HEK293T (cell line): ENCODE measurements around the gene SGPL1.

Source experiments
- CTCF ChIA-PET: fragments of 350-600 bp; formaldehyde crosslinking; extraction: SDS; loops from one replicate; lab custom pipeline; 2021; ENCODE audit warnings: antibody characterized with exemption, inconsistent platforms; lab: Yijun Ruan, JAX
- POLR2A ChIA-PET: fragments of 350-600 bp; formaldehyde crosslinking; extraction: SDS; loops from one replicate; lab custom pipeline; 2020; ENCODE audit warnings: antibody characterized with exemption, inconsistent platforms; lab: Yijun Ruan, JAX
- DNase-seq: peaks from one replicate; pipeline ENCODE4 v3.0.0; 2012; ENCODE audit warnings: mixed read lengths; ENCODE audit errors: extremely low spot score
- ARNT ChIP-seq: fragments of 450-650 bp; IDR thresholded peaks from 2 replicates; pipeline ENCODE4 v1.6.1; 2017; ENCODE audit warnings: mild to moderate bottlenecking
- BHLHE40 ChIP-seq: fragments of 450-650 bp; IDR thresholded peaks from 2 replicates; pipeline ENCODE4 v1.6.1; 2016; ENCODE audit warnings: mild to moderate bottlenecking, moderate library complexity, borderline replicate concordance
- CTBP1 ChIP-seq: fragments of 450-650 bp; IDR thresholded peaks from 2 replicates; pipeline ENCODE4 v1.6.1; 2016; ENCODE audit warnings: borderline replicate concordance
- ELF4 ChIP-seq: fragments of 450-650 bp; IDR thresholded peaks from 2 replicates; pipeline ENCODE4 v1.6.1; 2017; ENCODE audit warnings: antibody characterized with exemption
- FOXA1 ChIP-seq: fragments of 450-650 bp; IDR thresholded peaks from 2 replicates; pipeline ENCODE4 v1.6.1; 2016; ENCODE audit warnings: mild to moderate bottlenecking
- FOXK2 ChIP-seq: fragments of 450-650 bp; IDR thresholded peaks from 2 replicates; pipeline ENCODE4 v1.6.1; 2016; ENCODE audit warnings: mild to moderate bottlenecking
- FOXM1 ChIP-seq: fragments of 450-650 bp; IDR thresholded peaks from 2 replicates; pipeline ENCODE4 v1.6.1; 2017; ENCODE audit warnings: mild to moderate bottlenecking, borderline replicate concordance
- HDGF ChIP-seq: fragments of 450-650 bp; IDR thresholded peaks from 2 replicates; pipeline ENCODE4 v1.6.1; 2017; ENCODE audit warnings: antibody characterized with exemption, borderline replicate concordance
- L3MBTL2 ChIP-seq: fragments of 450-650 bp; conservative IDR thresholded peaks from 2 replicates; pipeline ENCODE4 v1.6.1; 2016; ENCODE audit warnings: mild to moderate bottlenecking
- LEF1 ChIP-seq: fragments of 450-650 bp; IDR thresholded peaks from 2 replicates; pipeline ENCODE4 v1.6.1; 2017; ENCODE audit warnings: mild to moderate bottlenecking, borderline replicate concordance
- NFRKB ChIP-seq: fragments of 450-650 bp; IDR thresholded peaks from 2 replicates; pipeline ENCODE4 v1.6.1; 2016; ENCODE audit warnings: mild to moderate bottlenecking, moderate library complexity
- SP1 ChIP-seq: fragments of 450-650 bp; IDR thresholded peaks from 2 replicates; pipeline ENCODE4 v1.6.1; 2017
- SUZ12 ChIP-seq: fragments of 450-650 bp; IDR thresholded peaks from 2 replicates; pipeline ENCODE4 v1.6.1; 2016; ENCODE audit warnings: mild to moderate bottlenecking
- TARDBP ChIP-seq: fragments of 450-650 bp; IDR thresholded peaks from 2 replicates; pipeline ENCODE4 v1.6.1; 2016
- ZNF384 ChIP-seq: fragments of 450-650 bp; IDR thresholded peaks from 2 replicates; pipeline ENCODE4 v1.6.1; 2016
- TF ChIP-seq, protein P1 (sequence below): fragments of 450-650 bp; IDR thresholded peaks from 2 replicates; pipeline ENCODE4 v1.6.1; 2016

Gene SGPL1

GRCh38 chr10:70908406-70909296 lies 92.9 kb downstream of the SGPL1 start:
- no peak for TF ChIP-seq ELF4
- no peak for TF ChIP-seq LEF1
- no peak for TF ChIP-seq TARDBP
- no peak for TF ChIP-seq FOXK2
- no peak for TF ChIP-seq SUZ12
- no peak for TF ChIP-seq BHLHE40
- no peak for TF ChIP-seq CTBP1
- no peak for TF ChIP-seq FOXM1
- TF ChIP-seq L3MBTL2: no peak
- no peak for TF ChIP-seq NFRKB
- no peak for TF ChIP-seq ZNF384
- no peak for TF ChIP-seq ARNT
- no peak for TF ChIP-seq HDGF
- no peak for TF ChIP-seq SP1
- no peak for TF ChIP-seq FOXA1
- TF ChIP-seq, protein P1, sequence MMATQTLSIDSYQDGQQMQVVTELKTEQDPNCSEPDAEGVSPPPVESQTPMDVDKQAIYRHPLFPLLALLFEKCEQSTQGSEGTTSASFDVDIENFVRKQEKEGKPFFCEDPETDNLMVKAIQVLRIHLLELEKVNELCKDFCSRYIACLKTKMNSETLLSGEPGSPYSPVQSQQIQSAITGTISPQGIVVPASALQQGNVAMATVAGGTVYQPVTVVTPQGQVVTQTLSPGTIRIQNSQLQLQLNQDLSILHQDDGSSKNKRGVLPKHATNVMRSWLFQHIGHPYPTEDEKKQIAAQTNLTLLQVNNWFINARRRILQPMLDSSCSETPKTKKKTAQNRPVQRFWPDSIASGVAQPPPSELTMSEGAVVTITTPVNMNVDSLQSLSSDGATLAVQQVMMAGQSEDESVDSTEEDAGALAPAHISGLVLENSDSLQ: no peak
- CTCF ChIA-PET: no interaction called here
- POLR2A ChIA-PET: no interaction called here
- DNase-seq: no peak

DNA sequence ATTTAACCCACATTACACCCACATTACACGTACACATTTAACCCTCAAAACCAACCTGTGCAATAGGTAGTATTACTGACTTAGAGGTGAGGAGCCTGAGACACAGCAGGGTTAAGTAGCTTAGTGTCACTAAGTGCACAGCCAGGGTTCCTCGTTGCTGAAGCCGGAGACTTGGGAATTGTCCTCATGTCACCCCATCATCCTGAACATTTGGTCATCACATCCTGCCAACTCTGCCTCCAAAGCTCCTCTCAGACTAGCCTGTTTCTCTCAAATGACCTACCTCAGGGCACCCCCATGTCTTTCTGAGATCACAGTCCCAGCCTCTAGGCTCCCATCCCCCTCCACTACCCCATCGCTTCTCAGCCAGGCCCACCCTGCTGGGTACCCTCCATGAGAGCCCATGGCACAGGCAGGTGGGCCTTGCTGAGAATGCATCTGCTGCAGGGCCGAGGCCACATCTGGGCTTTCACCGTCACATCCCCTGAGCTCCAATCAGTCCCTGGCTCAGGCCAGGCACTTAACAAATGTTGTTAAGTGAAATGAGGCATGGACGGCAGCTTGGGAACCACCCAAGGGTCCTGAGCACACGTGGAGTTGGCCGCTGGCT lies 93.7 kb downstream of the SGPL1 start:
- ChIA-PET CTCF (no interaction called here), POLR2A (no interaction called here)
- DNase-seq: no peak
- TF ChIP-seq ZNF384 (no peak), ARNT (no peak), TARDBP (no peak), NFRKB (no peak), BHLHE40 (no peak)

- TF ChIP-seq LEF1 (no peak), ELF4 (no peak), ZNF384 (no peak), CTBP1 (no peak), NFRKB (no peak), BHLHE40 (no peak), SUZ12 (no peak), HDGF (no peak), L3MBTL2 (no peak), ARNT (no peak)
- ChIA-PET CTCF (no interaction called here), POLR2A (no interaction called here)
- no peak for DNase-seq
These were observed 95.0 kb downstream of the SGPL1 start for GRCh38 chr10:70910486-70911341.

GRCh38 chr10:70911386-70911785 lies 95.6 kb downstream of the SGPL1 start:
- no peak for TF ChIP-seq L3MBTL2
- no peak for TF ChIP-seq FOXK2
- TF ChIP-seq ZNF384: no peak
- no peak for TF ChIP-seq HDGF
- TF ChIP-seq TARDBP: no peak
- TF ChIP-seq BHLHE40: no peak
- POLR2A ChIA-PET: no interaction called here
- DNase-seq: no peak
- CTCF ChIA-PET: no interaction called here

DNA sequence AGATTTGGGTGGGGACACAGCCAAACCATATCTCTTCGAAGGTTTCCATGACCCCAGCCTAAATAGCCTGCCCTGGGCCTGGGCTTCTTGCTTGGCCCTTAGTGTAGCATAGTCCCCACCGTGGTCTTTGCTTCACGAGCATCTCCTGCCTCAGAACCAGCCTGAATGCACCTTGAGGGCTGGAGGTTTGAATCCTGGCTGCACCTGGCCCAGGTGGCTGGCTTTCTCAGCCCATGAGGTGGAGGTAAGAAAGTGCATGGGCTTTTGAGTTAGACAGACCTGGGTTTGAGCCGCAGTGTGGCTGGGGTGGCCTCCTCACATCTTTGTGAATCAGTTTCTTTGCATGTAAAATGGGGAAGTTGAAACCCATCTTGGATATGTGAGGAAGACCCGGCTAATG lies 96.8 kb downstream of the SGPL1 start:
- ChIA-PET CTCF (interaction anchor here (0.7 to 1.0 kb wide), 2 partner anchors 243 to 372 kb away, joined by 3 to 4 read pairs; no protein-coding TSS in a partner anchor), POLR2A (no interaction called here)
- TF ChIP-seq SUZ12: no peak
- TF ChIP-seq FOXA1: no peak
- no peak for TF ChIP-seq LEF1
- TF ChIP-seq, protein P1: no peak
- TF ChIP-seq L3MBTL2: no peak
- no peak for TF ChIP-seq FOXK2
- TF ChIP-seq ARNT: no peak
- no peak for TF ChIP-seq ZNF384
- TF ChIP-seq BHLHE40: no peak
- DNase-seq: no peak

- CTCF ChIA-PET: interaction anchor here (1.0 kb wide), 1 partner anchor 371 kb away, joined by 3 read pairs; no protein-coding TSS in a partner anchor
- POLR2A ChIA-PET: no interaction called here
- no peak for DNase-seq
- TF ChIP-seq ARNT: no peak
- TF ChIP-seq FOXA1: no peak
- no peak for TF ChIP-seq ELF4
- TF ChIP-seq HDGF: no peak
- TF ChIP-seq TARDBP: no peak
- no peak for TF ChIP-seq BHLHE40
- no peak for TF ChIP-seq SUZ12
- TF ChIP-seq, protein P1: no peak
- TF ChIP-seq ZNF384: no peak
These were observed 97.6 kb downstream of the SGPL1 start for GRCh38 chr10:70913191-70913892.
